Measurements from ENCODE around the gene SLC44A3.
"Not testable (repeated sequence)": the region's sequence is repeated elsewhere in the genome, so short reads cannot be mapped to it uniquely, and the experiment has no call there.

The SLC44A3 gene

DNA sequence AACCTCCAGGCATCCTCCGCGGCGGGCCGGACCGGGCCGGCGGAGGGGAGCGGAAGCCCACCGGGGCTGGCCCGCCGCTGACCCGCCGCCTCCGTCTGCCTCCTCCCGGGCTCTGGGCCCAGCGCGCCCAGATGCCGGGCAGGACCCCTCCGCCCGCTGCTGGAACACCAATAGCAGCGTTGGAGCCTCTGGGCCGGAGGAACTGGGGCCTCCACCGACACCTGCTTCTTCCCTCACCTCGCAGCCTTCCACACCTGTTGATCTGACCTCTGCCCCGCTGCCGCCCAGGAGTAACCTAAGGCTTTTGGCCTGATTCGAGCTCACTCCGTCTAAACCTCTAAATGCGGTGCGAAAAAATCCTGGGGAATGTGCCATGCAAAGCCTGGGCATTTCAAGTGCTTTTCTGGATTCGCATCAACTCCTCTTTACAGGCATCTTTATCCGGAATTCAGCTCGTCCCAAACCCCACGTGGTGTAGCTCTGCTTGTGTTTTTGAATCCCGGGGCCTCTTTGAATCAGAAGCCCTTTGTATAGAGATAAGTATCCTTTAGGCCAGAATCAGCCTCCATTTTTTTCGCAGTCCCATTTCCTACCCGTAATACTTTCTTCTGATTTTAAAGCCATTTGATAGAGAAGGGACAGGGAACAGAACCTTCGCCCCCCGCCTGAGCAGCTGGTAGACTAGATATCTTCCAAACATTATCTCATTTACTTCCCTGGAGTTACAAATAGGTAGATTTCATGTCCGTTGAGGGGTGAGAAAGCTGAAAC, 107.4 kb downstream of the SLC44A3 start:
- intact Hi-C loops (cut with DNase I): loop anchor here (2.0 to 5.0 kb wide), 4 partner anchors 55 to 305 kb away; partner anchors contain the start of gene RWDD3
- DNase-seq: peak in 6 of 10 donors; percentile 25 to 85 (median 42)

- no peak for DNase-seq
- intact Hi-C loops (cut with DNase I): loop anchor here (5.0 kb wide), 3 partner anchors 56 to 304 kb away; partner anchors contain the start of gene RWDD3
These were observed 108.3 kb downstream of the SLC44A3 start for GRCh38 chr1:94928293-94928939.

DNA sequence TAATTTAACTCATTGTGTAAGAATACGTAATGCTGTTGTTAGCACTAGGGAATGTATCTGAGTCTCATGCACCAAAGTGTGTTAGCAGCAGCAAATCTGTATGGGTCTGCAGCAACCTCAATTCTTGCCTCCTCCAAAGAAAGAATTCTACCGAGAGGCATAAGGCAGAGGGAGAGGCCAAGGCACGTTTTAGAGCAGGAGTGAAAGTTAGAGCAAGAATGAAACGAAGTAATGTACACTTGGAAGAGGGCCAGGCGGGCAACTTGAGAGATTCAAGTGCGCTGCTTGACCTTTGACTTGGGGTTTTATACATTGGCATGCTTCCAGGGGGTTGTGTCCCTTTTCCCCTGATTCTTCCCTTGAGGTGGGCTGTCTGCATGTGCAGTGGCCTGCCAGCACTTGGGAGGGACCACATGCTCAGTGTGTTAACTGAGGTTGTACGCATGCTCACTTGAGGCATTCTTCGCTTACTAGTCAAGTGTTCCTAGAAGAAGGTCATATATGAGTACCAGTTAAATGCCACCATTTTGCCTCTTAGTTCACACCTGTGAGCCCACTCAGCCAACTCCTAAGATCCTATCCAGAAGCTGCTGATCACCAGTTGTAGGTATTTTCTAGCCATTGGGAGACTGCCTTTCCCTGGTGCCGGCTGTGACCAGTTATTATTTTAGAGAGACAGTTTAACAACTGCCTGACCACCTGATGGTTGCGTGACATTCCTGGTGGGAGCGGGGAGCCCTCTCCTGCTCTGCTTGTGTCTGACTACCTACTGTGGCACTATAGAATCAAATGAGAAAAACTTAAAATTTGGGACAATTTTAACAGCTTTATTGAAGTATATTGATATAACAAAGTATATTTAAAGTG, 109.4 kb downstream of the SLC44A3 start:
- intact Hi-C loops (cut with DNase I): loop anchor here (5.0 kb wide), 3 partner anchors 57 to 303 kb away; partner anchors contain the start of gene RWDD3
- DNase-seq: no peak

DNA sequence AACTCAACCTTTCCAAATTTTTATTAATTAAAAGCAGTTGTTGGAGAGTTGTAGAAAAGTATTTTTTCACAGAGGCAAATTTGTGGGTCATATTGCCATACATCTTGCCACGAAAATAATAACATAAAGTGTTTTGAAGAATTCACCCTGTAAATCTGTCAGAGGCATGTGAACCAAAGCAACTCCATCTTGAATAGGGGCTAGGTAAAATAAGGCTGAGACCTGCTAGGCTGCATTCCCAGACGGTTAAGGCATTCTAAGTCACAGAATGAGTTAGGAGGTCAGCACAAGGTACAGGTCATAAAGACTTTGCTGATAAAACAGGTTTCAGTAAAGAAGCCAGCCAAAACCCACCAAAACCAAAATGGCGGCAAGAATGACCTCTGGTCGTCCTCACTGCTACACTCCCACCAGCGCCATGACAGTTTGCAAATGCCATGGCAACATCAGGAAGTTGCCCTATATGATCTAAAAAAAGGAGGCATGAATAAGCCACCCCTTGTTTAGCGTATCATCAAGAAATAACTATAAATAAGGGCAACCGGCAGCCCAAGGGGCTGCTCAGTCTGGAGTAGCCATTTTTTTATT, 111.2 kb downstream of the SLC44A3 start:
- intact Hi-C loops (cut with DNase I): no loop called here
- DNase-seq: no peak

GRCh38 chr1:94934551-94934950, 114.4 kb downstream of the SLC44A3 start:
- no peak for DNase-seq
- intact Hi-C loops (cut with DNase I): no loop called here

GRCh38 chr1:94935034-94935433, 114.9 kb downstream of the SLC44A3 start:
- intact Hi-C loops (cut with DNase I): no loop called here
- DNase-seq: no peak

DNA sequence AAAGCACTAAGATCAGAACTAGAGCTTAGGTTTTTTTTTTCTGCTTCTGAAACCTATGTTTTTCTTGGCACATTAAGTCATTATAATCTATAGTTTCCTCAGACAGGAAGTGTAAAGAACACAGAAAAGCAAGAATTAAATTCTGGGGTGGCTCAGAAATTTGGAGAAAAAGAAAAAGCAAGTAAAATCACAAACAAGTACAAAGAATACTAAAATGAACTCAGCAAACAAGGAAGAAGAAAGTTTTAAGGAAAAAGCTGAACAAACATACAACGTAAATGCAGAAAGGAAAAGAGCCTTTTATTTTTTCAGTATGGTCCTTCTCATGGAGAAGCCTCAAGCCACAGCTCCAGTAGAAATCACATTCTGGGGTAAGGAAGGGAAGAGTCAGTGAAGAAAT, 115.3 kb downstream of the SLC44A3 start:
- DNase-seq: no peak
- intact Hi-C loops (cut with DNase I): no loop called here

GRCh38 chr1:94936861-94937620, 116.9 kb downstream of the SLC44A3 start:
- intact Hi-C loops (cut with DNase I): no loop called here
- DNase-seq: no peak

GRCh38 chr1:94937820-94938219, 117.7 kb downstream of the SLC44A3 start:
- intact Hi-C loops (cut with DNase I): no loop called here
- no peak for DNase-seq

GRCh38 chr1:94940738-94941137, 120.6 kb downstream of the SLC44A3 start:
- intact Hi-C loops (cut with DNase I): no loop called here
- DNase-seq: no peak

DNA sequence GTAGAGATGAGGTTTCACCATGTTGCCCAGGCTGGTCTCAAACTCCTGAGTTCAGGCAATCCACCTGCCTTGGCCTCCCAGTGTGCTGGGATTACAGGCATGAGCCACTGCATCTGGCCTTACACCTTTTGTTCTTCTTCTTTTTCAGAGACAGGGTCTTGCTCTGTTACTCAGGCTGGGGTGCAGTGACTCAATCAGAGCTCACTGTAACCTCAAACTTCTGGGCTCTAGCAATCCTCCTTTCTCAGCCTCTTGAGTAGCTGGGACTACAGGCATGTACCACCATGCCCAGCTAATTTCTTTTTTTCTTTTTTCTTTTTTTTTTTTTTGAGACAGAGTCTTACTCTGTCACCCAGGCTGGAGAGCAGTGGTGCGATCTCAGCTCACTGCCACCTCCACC, 121.3 kb downstream of the SLC44A3 start:
- intact Hi-C loops (cut with DNase I); DNase-seq: not testable (repeated sequence)

- intact Hi-C loops (cut with DNase I): no loop called here
- no peak for DNase-seq
These were observed 122.3 kb downstream of the SLC44A3 start for GRCh38 chr1:94942171-94943128.

All from posterior cingulate gyrus (tissue), 11 donors.